Small intestine (tissue), 7 donors: ENCODE data around the gene SNX14. TPM values are rescaled to one million over a fixed set of nuclear protein-coding genes. Genes with fewer than 3 reads are reported as not detected.

ENCODE experiments used
- DNase-seq, 2 donors: peaks; one replicate each; pipeline versions ENCODE4 v3.0.0 to v3.0.0-alpha.2; 2013
- FAIRE-seq: peaks from 2 replicates; lab custom pipeline; 2012; peaks lifted over from hg19 to GRCh38; lab: Jason Lieb, UNC
- H3K27ac ChIP-seq, 3 donors: one replicate each; pipeline ENCODE4 v1.5.1; 2013; ENCODE audit warnings: low read length in 2 of 3, mild to moderate bottlenecking in 2 of 3, control low read depth in 1 of 3, inconsistent platforms in 1 of 3, low read depth in 1 of 3, moderate library complexity in 1 of 3
- H3K27me3 ChIP-seq, 3 donors: one replicate each; pipeline ENCODE4 v1.6.1; 2013; ENCODE audit warnings: low read length in 3 of 3, inconsistent platforms in 1 of 3; ENCODE audit not compliant: control insufficient read depth in 3 of 3, insufficient read depth in 3 of 3
- H3K36me3 ChIP-seq, 3 donors: one replicate each; pipeline ENCODE4 v1.6.1; 2013; ENCODE audit warnings: low read length in 3 of 3, inconsistent platforms in 1 of 3, low read depth in 1 of 3, mild to moderate bottlenecking in 1 of 3, moderate library complexity in 1 of 3; ENCODE audit not compliant: control insufficient read depth in 3 of 3, insufficient read depth in 2 of 3
- H3K4me1 ChIP-seq, 3 donors: one replicate each; pipeline ENCODE4 v1.6.1; 2013; ENCODE audit warnings: low read length in 2 of 3, inconsistent platforms in 1 of 3, low read depth in 1 of 3, mild to moderate bottlenecking in 1 of 3, moderate library complexity in 1 of 3; ENCODE audit not compliant: control insufficient read depth in 3 of 3, insufficient read depth in 2 of 3
- H3K4me3 ChIP-seq, 3 donors: one replicate each; pipeline ENCODE4 v1.5.1; 2013; ENCODE audit warnings: low read length in 3 of 3, control low read depth in 1 of 3, inconsistent platforms in 1 of 3, low read depth in 1 of 3, mild to moderate bottlenecking in 1 of 3, moderate library complexity in 1 of 3
- H3K9me3 ChIP-seq, 2 donors: one replicate each; pipeline ENCODE4 v1.6.1; 2013; ENCODE audit warnings: low read depth in 1 of 2, low read length in 1 of 2; ENCODE audit not compliant: control insufficient read depth in 2 of 2, insufficient read depth in 1 of 2
- WGBS, 3 donors: extraction: QIAGEN DNeasy Blood & Tissue Kit; methylation state at CpG; one replicate each; pipeline ENCODE4 v1.1.7; 2013; 5-methylcytosine and 5-hydroxymethylcytosine counted together
- polyA plus RNA-seq, 4 donors: library from polyadenylated mRNA; stranded (reverse) in 3 of 4; unstranded in 1 of 4; fragments of 200-250 nt in 3 of 4; fragments of 120-200 nt in 1 of 4; gene quantifications; one replicate each; pipeline versions ENCODE4 v1.2.1 to v1.2.3, GENCODE V29; 2013
- donor health status: healthy with polysubstance abuse.
- donor health status: control.
- donor health status: control.
- donor health status: Bipolar disorder and iron deficiency.
- donor health status: healthy.

SNX14 gene
- polyA plus RNA-seq, 4 donors, result 43.2 to 98.4 (median 54.0) TPM

DNA sequence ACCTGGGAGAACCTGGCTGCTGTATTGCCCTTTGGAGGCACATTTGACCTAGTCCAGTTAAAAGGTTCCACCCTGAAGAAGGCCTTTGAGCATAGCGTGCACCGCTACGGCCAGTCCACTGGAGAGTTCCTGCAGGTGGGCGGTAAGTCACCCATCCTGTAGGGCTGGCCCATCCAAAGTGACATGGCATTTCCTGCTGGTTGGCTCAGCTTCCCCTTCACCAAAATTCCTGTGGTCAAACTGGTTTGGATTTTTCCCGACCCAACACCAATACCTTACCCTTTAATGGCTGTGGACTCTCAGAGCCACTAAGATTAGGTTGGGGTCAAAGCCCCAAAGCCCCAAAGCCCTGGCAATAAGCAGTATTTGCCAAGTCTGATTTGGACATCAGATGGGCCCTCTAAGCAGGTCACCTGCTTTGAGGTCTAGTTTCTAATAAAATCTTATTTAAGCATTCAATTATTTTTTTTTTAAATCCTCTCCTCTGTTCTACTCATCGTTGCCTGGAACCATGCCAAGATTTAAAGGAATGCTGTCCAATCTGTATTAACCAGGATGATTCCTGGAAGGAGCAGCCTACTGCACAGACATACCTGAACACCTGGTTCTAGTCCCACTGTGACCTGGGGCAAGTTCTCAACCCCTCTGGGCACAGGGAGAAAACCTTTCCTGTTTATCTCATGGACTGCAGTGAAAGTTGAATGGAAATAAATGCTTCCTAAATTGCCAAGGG is 103.0 kb downstream of the SNX14 start:
- H3K27ac ChIP-seq, result no peak overlapping the region
- no peaks in the 10 kb centered on the region for H3K9me3 ChIP-seq
- H3K4me1 ChIP-seq, result no peaks in the 10 kb centered on the region
- DNase-seq (no peak), FAIRE-seq (no peak)
- no peak overlapping the region for H3K4me3 ChIP-seq
- WGBS, 3 donors, result 77 to 80% (median 79%) methylated on average over 6 of the region's 6 CpGs
- H3K27me3 ChIP-seq, result no peaks in the 10 kb centered on the region
- H3K36me3 ChIP-seq, result peaks cover 0 to 9% (median 0%) of the 10 kb centered on the region in 3 donors

DNA sequence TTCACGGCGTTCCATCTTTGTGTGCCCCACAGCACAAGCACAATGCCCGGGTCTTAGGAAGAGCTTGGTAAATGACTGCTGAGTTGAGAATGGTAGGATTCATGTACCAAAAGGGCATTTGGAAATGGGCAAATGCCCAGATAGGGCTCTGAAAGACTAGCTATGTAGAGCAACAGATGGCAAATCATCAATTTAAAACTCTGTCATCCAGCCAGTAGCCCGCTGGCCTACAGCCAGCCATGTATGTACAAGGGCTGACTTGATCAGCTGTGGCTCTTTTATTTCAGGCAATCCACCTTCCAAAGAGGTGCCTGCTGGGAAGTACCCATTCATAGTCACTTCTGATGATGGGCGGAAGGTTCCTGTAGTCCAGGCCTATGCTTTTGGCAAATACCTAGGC is 108.7 kb downstream of the SNX14 start:
- no peak for FAIRE-seq
- WGBS, 3 donors, result 90 to 97% (median 91%) methylated on average over 5 of the region's 5 CpGs
- H3K36me3 ChIP-seq, result peaks cover 0 to 2% (median 0%) of the 10 kb centered on the region in 3 donors
- DNase-seq, result no peak
- H3K4me3 ChIP-seq, result no peak overlapping the region
- H3K4me1 ChIP-seq, result no peaks in the 10 kb centered on the region
- H3K27ac ChIP-seq, result no peak overlapping the region
- no peaks in the 10 kb centered on the region for H3K27me3 ChIP-seq
- no peaks in the 10 kb centered on the region for H3K9me3 ChIP-seq

DNA sequence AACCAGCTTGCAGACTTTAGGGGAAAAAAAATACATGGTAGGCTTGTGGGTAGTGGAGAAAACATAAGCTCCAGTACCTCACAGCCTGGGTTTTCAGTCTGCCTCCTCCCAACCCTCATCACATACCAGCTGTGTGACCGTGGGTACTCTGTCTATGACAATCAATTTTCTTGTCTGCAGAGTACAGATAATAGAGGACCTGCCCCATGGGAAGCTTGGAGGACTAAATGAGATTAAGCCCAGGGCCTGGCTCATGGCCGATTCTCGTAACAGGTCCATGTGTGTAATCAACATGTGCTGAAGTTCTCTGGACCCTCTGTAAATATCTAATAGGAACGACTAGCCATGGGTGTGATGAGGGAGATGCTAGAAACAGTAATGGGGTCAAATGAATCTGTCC is 109.8 kb downstream of the SNX14 start:
- DNase-seq, result no peak
- H3K4me3 ChIP-seq, result no peak overlapping the region
- no peaks in the 10 kb centered on the region for H3K27me3 ChIP-seq
- WGBS, 3 donors, result 71 to 84% (median 76%) methylated on average over 4 of the region's 4 CpGs
- no peaks in the 10 kb centered on the region for H3K36me3 ChIP-seq
- no peak for FAIRE-seq
- no peaks in the 10 kb centered on the region for H3K4me1 ChIP-seq
- no peaks in the 10 kb centered on the region for H3K9me3 ChIP-seq
- no peak overlapping the region for H3K27ac ChIP-seq

DNA sequence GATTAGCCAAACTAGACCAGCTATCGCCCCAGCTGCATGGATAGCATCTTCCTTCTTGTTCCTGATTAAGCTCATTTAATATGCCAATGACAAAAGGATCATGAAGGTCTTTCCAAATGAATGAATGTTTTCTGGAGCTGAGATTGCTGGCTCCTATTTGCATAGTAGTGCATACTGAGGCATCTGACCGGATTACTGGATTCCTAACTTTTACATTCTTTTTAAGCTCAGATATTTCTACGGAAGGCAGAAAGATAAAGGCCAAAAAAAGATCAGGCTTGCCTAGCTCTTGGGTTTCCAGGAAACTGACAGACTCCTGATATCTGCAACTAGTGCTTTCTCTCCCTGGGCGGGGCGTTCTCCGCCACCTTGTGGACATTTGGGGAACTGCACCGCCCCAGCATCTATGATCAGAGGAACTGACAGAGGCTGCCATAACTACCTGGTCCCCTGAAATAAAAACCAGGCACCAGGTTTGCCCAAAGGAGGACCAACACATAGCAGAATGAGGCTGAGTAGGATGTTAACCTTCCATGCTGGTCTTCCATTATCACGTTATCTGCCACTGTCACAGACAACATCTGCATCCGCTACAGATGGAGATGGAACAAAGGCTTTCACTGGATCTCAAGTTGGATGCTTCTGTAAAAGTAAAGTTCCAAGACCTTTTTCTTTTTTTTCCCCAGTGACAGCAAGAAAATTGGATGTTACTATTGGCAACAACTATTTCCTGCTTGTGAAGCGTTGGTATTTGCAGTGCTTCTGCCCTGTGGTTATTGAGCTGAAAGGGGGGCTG is 110.6 kb downstream of the SNX14 start:
- Histone ChIP-seq H3K36me3 (no peaks in the 10 kb centered on the region), H3K4me1 (no peaks in the 10 kb centered on the region), H3K27ac (no peak overlapping the region), H3K9me3 (no peaks in the 10 kb centered on the region), H3K27me3 (no peaks in the 10 kb centered on the region), H3K4me3 (no peak overlapping the region)
- DNase-seq (peak; percentile 77 to 85), FAIRE-seq (no peak)
- 28 to 37% (median 32%) methylated on average over 10 of the region's 10 CpGs for WGBS, 3 donors

DNA sequence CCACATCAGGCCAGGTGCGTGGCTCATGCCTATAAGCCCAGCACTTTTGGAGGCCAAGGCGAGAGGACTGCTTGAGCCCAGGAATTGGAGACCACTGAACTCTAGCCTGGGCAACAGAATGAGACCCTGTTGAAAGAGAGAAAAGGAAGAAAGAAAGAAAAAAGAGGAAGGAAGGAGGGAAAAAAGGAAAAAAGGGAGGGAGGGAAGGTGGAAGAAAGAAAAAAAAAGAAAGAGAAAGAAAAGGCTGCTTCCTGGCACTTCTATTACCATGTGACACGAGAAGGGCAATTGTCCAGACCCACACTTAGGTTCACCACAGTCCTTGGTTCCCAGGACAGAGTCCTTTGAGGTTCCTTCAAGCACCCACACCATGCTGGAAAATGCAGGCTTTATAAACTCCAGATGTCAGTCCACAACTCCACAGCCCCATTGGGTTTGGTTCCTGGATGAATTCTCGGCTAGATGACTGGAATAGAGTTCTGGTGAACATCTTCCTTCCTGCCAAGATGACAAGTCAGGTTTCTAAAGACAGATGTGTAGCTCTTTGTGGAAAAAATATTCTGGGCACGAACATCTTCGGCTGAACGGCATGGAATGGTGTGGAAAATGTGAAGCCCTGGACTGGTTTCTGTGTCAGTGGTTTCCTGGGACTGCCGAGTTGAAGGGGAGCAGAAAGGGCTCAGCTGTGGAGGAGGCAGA is 111.3 kb downstream of the SNX14 start:
- Histone ChIP-seq H3K27me3 (no peaks in the 10 kb centered on the region), H3K27ac (no peak overlapping the region), H3K4me3 (no peak overlapping the region), H3K36me3 (no peaks in the 10 kb centered on the region), H3K4me1 (no peaks in the 10 kb centered on the region), H3K9me3 (no peaks in the 10 kb centered on the region)
- WGBS, 3 donors, result 78 to 94% (median 81%) methylated on average over 8 of the region's 8 CpGs
- no peak for FAIRE-seq
- no peak for DNase-seq

DNA sequence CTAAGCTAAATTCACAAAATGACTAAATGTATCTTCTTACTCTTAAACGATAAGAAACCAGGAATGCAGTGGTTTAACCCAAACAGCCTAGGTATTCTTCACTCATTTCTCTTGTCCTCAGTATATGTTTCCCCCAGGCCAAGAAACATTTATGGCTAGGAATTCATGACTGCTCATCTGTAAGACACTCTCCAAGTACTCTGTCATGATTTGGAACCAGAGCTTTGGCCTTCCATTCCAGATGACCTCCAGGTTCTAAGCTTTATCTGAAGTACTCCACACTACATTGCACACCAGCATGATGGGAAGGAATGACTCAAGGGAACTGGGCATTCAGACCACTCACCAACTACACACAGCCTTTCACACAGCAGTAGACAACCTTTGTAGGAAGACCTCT is 114.5 kb downstream of the SNX14 start:
- FAIRE-seq, result no peak
- Histone ChIP-seq H3K27me3 (no peaks in the 10 kb centered on the region), H3K4me3 (no peak overlapping the region), H3K36me3 (no peaks in the 10 kb centered on the region), H3K4me1 (no peaks in the 10 kb centered on the region), H3K27ac (no peak overlapping the region), H3K9me3 (peaks cover 0 to 13% of the 10 kb centered on the region in 2 donors)
- 87 to 97% (median 92%) methylated on average over 1 of the region's 1 CpG for WGBS, 3 donors
- no peak for DNase-seq

DNA sequence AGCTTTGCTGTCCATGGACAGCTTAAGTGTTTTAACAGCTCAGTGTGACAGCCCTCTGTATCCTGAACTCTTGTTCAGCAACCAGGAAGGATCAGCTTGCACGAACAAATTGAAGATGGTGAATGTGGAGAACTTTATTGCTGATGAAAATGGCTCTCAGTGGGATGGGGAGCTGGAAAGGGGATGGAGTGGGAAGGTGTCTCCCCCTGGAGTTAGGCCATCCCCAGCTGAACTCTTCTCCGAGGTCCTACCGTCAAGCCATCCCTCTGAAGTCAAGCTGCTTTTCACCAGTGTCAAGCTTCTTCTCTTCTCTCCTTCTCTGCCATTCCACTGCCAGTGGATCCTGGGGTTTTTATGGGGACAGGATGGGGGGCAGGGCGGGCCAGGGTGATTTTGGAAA is 117.1 kb downstream of the SNX14 start:
- Histone ChIP-seq H3K27me3 (no peaks in the 10 kb centered on the region), H3K4me1 (no peaks in the 10 kb centered on the region), H3K36me3 (no peaks in the 10 kb centered on the region), H3K27ac (no peak overlapping the region), H3K9me3 (peaks cover 0 to 13% of the 10 kb centered on the region in 2 donors), H3K4me3 (no peak overlapping the region)
- no peak for FAIRE-seq
- DNase-seq, result no peak
- WGBS, 3 donors, result 92 to 97% (median 94%) methylated on average over 4 of the region's 4 CpGs

DNA sequence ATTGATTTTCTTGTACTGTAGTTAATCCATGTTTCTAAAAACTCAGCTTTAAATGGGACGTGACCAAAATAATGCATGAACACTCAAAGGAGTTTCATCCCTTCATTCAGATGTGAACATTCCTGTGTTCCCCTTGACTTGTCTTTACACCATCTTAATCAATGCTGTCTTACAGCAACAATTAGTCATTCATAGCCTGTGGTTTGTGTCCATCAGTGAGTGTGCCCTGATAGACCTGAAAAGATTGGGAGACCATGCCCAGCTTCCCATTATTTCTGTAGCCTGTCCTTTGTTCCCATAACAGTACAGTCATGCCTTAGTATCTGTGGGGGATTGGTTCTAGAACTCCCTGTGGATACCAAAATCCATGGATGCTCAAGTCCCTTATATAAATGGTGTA is 119.9 kb downstream of the SNX14 start:
- no peak for DNase-seq
- no peaks in the 10 kb centered on the region for H3K36me3 ChIP-seq
- no peaks in the 10 kb centered on the region for H3K4me1 ChIP-seq
- no peak overlapping the region for H3K27ac ChIP-seq
- no peaks in the 10 kb centered on the region for H3K27me3 ChIP-seq
- no peak for FAIRE-seq
- WGBS, 3 donors, result 95 to 100% (median 97%) methylated on average over 1 of the region's 1 CpG
- no peak overlapping the region for H3K4me3 ChIP-seq
- H3K9me3 ChIP-seq, result peaks cover 0 to 13% of the 10 kb centered on the region in 2 donors
